ENCODE measurements around the gene JUP. TPM values are rescaled to one million over a fixed set of nuclear protein-coding genes. Genes with fewer than 3 reads are reported as not detected.

Gene JUP
- total and polyA plus RNA-seq, 2 of the 13 experiments (the other 11 are each of a cell fraction or from before 2014, with no cell fraction given), result 12.1 to 20.6 TPM

GRCh38 chr17:41786227-41787020 lies at the start of gene JUP (continued):
- peak; percentile 66 for TF ChIP-seq SALL1 (CRISPR knock-in tag; IDR thresholded peaks at IDR 0.05)
- TF ChIP-seq, protein P1, sequence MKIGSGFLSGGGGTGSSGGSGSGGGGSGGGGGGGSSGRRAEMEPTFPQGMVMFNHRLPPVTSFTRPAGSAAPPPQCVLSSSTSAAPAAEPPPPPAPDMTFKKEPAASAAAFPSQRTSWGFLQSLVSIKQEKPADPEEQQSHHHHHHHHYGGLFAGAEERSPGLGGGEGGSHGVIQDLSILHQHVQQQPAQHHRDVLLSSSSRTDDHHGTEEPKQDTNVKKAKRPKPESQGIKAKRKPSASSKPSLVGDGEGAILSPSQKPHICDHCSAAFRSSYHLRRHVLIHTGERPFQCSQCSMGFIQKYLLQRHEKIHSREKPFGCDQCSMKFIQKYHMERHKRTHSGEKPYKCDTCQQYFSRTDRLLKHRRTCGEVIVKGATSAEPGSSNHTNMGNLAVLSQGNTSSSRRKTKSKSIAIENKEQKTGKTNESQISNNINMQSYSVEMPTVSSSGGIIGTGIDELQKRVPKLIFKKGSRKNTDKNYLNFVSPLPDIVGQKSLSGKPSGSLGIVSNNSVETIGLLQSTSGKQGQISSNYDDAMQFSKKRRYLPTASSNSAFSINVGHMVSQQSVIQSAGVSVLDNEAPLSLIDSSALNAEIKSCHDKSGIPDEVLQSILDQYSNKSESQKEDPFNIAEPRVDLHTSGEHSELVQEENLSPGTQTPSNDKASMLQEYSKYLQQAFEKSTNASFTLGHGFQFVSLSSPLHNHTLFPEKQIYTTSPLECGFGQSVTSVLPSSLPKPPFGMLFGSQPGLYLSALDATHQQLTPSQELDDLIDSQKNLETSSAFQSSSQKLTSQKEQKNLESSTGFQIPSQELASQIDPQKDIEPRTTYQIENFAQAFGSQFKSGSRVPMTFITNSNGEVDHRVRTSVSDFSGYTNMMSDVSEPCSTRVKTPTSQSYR (CRISPR knock-in tag; IDR thresholded peaks at IDR 0.05; ENCODE audit: borderline replicate concordance), result peak; percentile 6; the same call in 1 of the 2 replicates
- TF ChIP-seq ZNF724P (CRISPR knock-in tag; IDR thresholded peaks at IDR 0.05; ENCODE audit: borderline replicate concordance), result peak; percentile 95
- TF ChIP-seq TMF1 (CRISPR knock-in tag; IDR thresholded peaks at IDR 0.05; ENCODE audit: low read depth), result peak; percentile 95
- peak; percentile 91 for TF ChIP-seq ARID2 (CRISPR knock-in tag; IDR thresholded peaks at IDR 0.05; ENCODE audit: borderline replicate concordance)
- TF ChIP-seq HNF4G (IDR thresholded peaks at IDR 0.05; ENCODE audit: borderline replicate concordance, low read depth, low read length), result peak; percentile 32; the same call in 1 of the 2 replicates
- TF ChIP-seq HNF4G (CRISPR knock-in tag; IDR thresholded peaks at IDR 0.05; ENCODE audit: borderline replicate concordance, low read depth), result peak; percentile 39; the same call in 1 of the 2 replicates
- TF ChIP-seq ZNF644 (CRISPR knock-in tag; IDR thresholded peaks at IDR 0.05; ENCODE audit: low read depth), result no peak
- peak; percentile 78; the same call in 1 of the 2 replicates for TF ChIP-seq ERF (CRISPR knock-in tag; IDR thresholded peaks at IDR 0.05)
- no peak for TF ChIP-seq YEATS2 (CRISPR knock-in tag; IDR thresholded peaks at IDR 0.05; ENCODE audit: borderline replicate concordance)
- TF ChIP-seq KLF12 (CRISPR knock-in tag; IDR thresholded peaks at IDR 0.05; ENCODE audit: borderline replicate concordance), result peak; percentile 96
- no peak for TF ChIP-seq ZNF580 (CRISPR knock-in tag; IDR thresholded peaks at IDR 0.05; ENCODE audit: borderline replicate concordance, low read depth)
- no peak for TF ChIP-seq HMG20B (CRISPR knock-in tag; conservative IDR thresholded peaks at IDR 0.05)
- 0 out of 2 replicates have a peak, but pooled peaks have one; percentile 64 for TF ChIP-seq ZSCAN5A (CRISPR knock-in tag; IDR thresholded peaks at IDR 0.05; ENCODE audit: borderline replicate concordance)
- TF ChIP-seq KAT7 (CRISPR knock-in tag; IDR thresholded peaks at IDR 0.05; ENCODE audit: borderline replicate concordance), result peak; percentile 93
- no peak; the same call in 1 of the 2 replicates for TF ChIP-seq ZNF788 (CRISPR knock-in tag; IDR thresholded peaks at IDR 0.05; ENCODE audit: borderline replicate concordance)
- TF ChIP-seq ZNF317 (CRISPR knock-in tag; IDR thresholded peaks at IDR 0.05), result peak; percentile 5; the same call in 1 of the 2 replicates
- TF ChIP-seq GATAD1 (CRISPR knock-in tag; IDR thresholded peaks at IDR 0.05), result 0 out of 2 replicates have a peak, but pooled peaks have one; percentile 51
- TF ChIP-seq TEAD3 (CRISPR knock-in tag; optimal IDR thresholded peaks at IDR 0.05; ENCODE audit: borderline replicate concordance), result no peak
- no peak; the same call in 1 of the 2 replicates for TF ChIP-seq ZBTB10 (CRISPR knock-in tag; IDR thresholded peaks at IDR 0.05; ENCODE audit: borderline replicate concordance)
- TF ChIP-seq, protein P2, sequence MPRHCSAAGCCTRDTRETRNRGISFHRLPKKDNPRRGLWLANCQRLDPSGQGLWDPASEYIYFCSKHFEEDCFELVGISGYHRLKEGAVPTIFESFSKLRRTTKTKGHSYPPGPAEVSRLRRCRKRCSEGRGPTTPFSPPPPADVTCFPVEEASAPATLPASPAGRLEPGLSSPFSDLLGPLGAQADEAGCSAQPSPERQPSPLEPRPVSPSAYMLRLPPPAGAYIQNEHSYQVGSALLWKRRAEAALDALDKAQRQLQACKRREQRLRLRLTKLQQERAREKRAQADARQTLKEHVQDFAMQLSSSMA (CRISPR knock-in tag; IDR thresholded peaks at IDR 0.05), result peak; percentile 85; the same call in 1 of the 2 replicates
